SH-SY5Y (cell line): Measurements from ENCODE around the gene LMAN1.

ENCODE experiments used
- GATA2 ChIP-seq: IDR thresholded peaks from 2 replicates; pipeline ENCODE4 v1.6.1; 2011; ENCODE audit warnings: mild to moderate bottlenecking, low read depth, low read length
- GATA3 ChIP-seq: IDR thresholded peaks from 2 replicates; pipeline ENCODE4 v1.6.1; 2011; ENCODE audit warnings: low read depth, mild to moderate bottlenecking, low read length, moderate library complexity

The LMAN1 gene

GRCh38 chr18:59358712-59359575 is at the start of gene LMAN1:
Gene LMAN1 (minus strand): TSS chr18:59359265. CDS start chr18:59359244, 21 bp downstream.
- TF ChIP-seq GATA3, result no peak
- no peak for TF ChIP-seq GATA2

DNA sequence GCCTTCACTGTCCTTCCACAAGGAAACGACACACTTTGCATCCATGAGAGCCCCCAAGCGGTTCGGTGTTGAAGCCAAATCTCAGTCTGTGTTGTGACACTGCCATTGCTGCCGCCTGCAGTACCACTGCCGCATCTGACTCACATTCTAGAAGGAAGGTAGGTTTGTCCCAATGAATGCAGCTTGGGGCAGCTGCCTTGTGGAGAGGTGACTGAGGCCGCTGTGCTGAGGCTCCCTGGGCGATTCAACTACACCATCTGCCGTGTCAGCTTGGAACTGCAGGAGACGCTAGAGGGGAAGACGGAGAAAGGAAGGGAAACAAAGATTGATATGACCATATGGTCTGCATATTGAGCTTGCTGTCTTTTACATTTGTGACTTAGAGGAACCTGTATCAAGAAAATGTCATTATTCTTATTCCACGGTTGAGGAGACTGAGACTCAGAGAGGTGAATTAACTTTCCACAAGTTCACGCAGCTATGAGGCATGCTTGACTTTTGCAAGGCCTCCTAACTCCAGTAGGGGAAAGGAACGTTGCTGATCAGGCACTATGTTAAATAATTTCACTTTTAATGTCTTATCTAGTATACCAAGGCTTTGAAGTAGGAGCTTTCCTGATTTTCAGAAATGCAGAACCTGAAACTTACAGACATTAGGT is 43.5 kb upstream of the LMAN1 start:
- no peak for TF ChIP-seq GATA3
- TF ChIP-seq GATA2, result no peak

DNA sequence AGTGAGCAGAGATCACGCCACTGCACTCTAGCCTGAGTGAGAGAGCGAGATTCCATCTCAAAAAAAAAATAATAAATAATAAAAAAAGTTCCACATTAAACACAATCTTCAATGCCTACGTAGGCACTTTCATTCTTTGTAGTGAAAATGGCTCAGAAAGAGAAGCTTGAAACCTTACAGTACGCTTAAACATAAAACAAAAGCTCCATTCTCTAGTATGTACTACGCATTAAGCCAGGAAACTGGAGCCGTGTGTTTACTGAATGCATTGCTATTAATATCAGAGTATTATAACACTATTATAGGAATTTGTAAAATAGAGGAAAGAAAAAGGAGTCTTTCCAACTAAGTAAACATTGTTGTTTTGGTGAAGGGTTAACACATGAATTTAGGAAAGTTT is 41.3 kb upstream of the LMAN1 start:
- no peak for TF ChIP-seq GATA3
- TF ChIP-seq GATA2, result no peak

GRCh38 chr18:59395226-59396175 is 36.4 kb upstream of the LMAN1 start:
- TF ChIP-seq GATA3, result no peak
- no peak for TF ChIP-seq GATA2

GRCh38 chr18:59393381-59393780 is 34.3 kb upstream of the LMAN1 start:
- TF ChIP-seq GATA2, result no peak

- no peak for TF ChIP-seq GATA3
- TF ChIP-seq GATA2, result no peak
Observed at GRCh38 chr18:59388817-59389216, 29.8 kb upstream of the LMAN1 start.

GRCh38 chr18:59387687-59388565 is 28.9 kb upstream of the LMAN1 start:
- TF ChIP-seq GATA3, result no peak
- TF ChIP-seq GATA2, result no peak

- no peak for TF ChIP-seq GATA3
- no peak for TF ChIP-seq GATA2
Observed at GRCh38 chr18:59386909-59387686, 28.0 kb upstream of the LMAN1 start.

DNA sequence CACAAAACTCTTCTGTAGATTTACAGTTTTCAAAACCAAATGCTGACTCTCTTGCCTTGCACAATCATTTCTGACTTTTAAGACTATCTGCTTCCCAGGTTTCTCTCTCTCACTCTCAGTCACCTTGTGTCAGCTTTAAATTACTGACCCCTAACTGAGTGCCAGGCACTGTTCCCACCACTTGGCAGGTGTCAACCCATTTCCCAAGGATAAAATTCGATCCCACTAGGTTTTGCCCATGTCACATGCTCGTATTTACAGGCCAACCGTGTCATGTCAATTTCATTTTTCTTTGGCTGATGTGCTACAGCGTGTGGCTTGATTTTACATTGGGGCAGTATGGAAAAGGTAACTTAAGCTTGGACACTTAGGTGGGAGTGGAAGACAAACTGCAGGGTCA is 26.1 kb upstream of the LMAN1 start:
- no peak for TF ChIP-seq GATA3
- TF ChIP-seq GATA2, result no peak

DNA sequence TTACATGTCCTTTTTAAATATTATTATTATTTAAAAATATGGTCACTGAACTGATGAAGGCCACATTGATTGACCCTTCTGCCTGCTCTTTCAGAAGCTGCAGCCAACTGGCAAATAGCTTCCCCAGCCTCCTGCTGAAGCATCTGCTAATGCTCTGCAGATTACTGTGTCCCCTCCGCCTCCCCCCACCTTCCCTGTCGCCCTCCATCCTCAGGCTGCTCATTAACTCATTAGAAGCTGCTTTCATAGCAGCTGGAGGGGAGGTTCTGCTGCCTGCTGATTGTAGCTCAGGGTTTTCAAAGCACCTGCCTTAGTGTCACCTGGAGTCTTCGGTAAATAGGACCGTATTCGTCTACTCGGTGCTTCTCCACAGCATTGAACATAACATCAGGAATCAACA is 24.8 kb upstream of the LMAN1 start:
- TF ChIP-seq GATA2 (no peak), GATA3 (no peak)

GRCh38 chr18:59382383-59382782 is 23.3 kb upstream of the LMAN1 start:
- TF ChIP-seq GATA3, result no peak
- TF ChIP-seq GATA2, result no peak

DNA sequence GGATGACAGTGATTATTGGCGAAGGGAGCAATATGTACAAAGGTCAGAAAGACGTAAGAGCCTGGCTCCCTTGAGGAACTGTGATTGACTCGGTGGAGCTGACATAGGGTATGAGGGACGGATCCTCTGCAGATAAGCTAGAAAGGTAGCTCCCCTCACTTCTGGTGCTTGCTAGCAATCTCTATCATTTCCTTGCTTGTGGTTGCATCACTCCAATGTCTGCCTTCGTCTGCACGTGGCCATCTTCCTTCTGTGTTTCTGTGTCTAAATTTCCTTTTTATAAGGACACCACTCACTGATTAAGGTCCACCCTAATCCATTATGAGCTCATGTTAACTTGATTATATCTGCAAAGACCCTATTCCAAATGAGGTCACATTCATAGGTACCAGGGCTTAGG is 22.9 kb upstream of the LMAN1 start:
- no peak for TF ChIP-seq GATA2
- no peak for TF ChIP-seq GATA3

- TF ChIP-seq GATA3, result no peak
- TF ChIP-seq GATA2, result no peak
Observed at GRCh38 chr18:59380706-59381105, 21.6 kb upstream of the LMAN1 start.
